ENCODE data around the gene CTNNBL1. TPM values are rescaled to one million over a fixed set of nuclear protein-coding genes. Genes with fewer than 3 reads are reported as not detected.

CTNNBL1 gene
- total and polyA plus RNA-seq, 2 experiments from 2014 or later: 36.3 to 68.7 TPM

- H3K36me3 Mint-ChIP-seq (ENCODE audit: low read depth): peaks cover under 1% of the 10 kb centered on the region; the same call in 2 of the 3 replicates
- peaks cover 4% of the 10 kb centered on the region for H3K27me3 Mint-ChIP-seq (ENCODE audit: insufficient read depth, low read depth, poor library complexity)
- Histone ChIP-seq H2AFZ (no peak overlapping the region), H3K27ac (ENCODE audit: low read depth) (no peak overlapping the region), H3K4me2 (no peak overlapping the region), H4K20me1 (replicated peaks; ENCODE audit: insufficient read depth) (0 out of 2 replicates have a peak, but pooled peaks cover 11% of the 10 kb centered on the region), H3K27me3 (ENCODE audit: insufficient read depth) (no peaks in the 10 kb centered on the region), H3K4me3 (no peak overlapping the region), H3K4me1 (ENCODE audit: insufficient read depth) (peaks cover 7% of the 10 kb centered on the region; the same call in 1 of the 2 replicates), H3K79me2 (replicated peaks; ENCODE audit: insufficient read depth) (no peaks in the 10 kb centered on the region), H3K9me2 (ENCODE audit: insufficient read depth) (no peaks in the 10 kb centered on the region; the same call in 1 of the 2 replicates), H3F3A (replicated peaks; ENCODE audit: low read depth) (no peaks in the 10 kb centered on the region), H3K36me3 (ENCODE audit: insufficient read depth) (no peaks in the 10 kb centered on the region; the same call in 1 of the 2 replicates)
- H3K4me3 Mint-ChIP-seq: no peak overlapping the region
- TF ChIP-seq ZNF331 (CRISPR knock-in tag; IDR thresholded peaks at IDR 0.05; ENCODE audit: low read depth) (no peak), EZH2 (IDR thresholded peaks at IDR 0.05; ENCODE audit: low read depth, unreplicated experiment) (no peak), NANOG (IDR thresholded peaks at IDR 0.05; ENCODE audit: borderline replicate concordance) (no peak), STAT1 (IDR thresholded peaks at IDR 0.05; ENCODE audit: unreplicated experiment) (no peak), ETS1 (IDR thresholded peaks at IDR 0.05) (no peak), EZH2phosphoT487 (IDR thresholded peaks at IDR 0.05; ENCODE audit: unreplicated experiment) (no peak), POLR2AphosphoS5 (IDR thresholded peaks at IDR 0.05; ENCODE audit: low read depth) (no peak), CTCF (conservative IDR thresholded peaks at IDR 0.05; ENCODE audit: low read depth in 2 of 2) (no peak), CREB1 (CRISPR knock-in tag; IDR thresholded peaks at IDR 0.05; ENCODE audit: low read depth) (no peak), ZNF462 (CRISPR knock-in tag; IDR thresholded peaks at IDR 0.05) (no peak)
- H3K4me1 Mint-ChIP-seq: peaks cover 15% of the 10 kb centered on the region; the same call in 2 of the 3 replicates
- no peak for ATAC-seq
- H3K9me3 Mint-ChIP-seq: no peaks in the 10 kb centered on the region; the same call in 2 of the 3 replicates
- no peak for DNase-seq (ENCODE audit: low spot score)
- H3K27ac Mint-ChIP-seq: no peak overlapping the region
Measured at GRCh38 chr20:37804584-37805566, 111.0 kb downstream of the CTNNBL1 start.

Data from GM23338 (cell line).